GM21515 (cell line): ENCODE data around the gene CCDC174.
A peak's percentile ranks its signal among the peaks of the same experiment; 100 is the strongest.

Source experiments
- ATAC-seq: cut with Tn5 transposase; IDR thresholded peaks from one replicate; pipeline ENCODE4 v1.9.1; 2021; ENCODE audit not compliant: unreplicated experiment

The CCDC174 gene

DNA sequence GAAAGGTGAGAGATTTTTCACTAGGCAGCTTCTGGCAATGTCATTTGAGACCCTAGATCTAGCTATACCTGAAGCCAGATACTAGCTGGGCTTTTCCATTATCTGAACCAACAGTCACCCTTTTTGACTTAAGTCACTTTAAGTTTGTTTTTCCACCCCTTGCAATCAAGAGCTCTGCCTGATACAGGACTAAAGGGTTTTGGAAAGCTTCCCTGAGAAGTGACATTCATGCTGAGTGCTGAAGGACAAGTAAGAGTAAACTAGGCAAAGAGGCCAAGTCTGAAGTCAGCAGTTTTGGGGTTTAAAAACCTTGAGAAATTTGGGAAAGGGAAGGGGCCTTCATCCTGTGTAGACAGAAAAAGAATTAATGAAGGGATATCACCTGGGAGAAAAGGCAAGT, 27.1 kb upstream of the CCDC174 start:
- ATAC-seq = no peak

DNA sequence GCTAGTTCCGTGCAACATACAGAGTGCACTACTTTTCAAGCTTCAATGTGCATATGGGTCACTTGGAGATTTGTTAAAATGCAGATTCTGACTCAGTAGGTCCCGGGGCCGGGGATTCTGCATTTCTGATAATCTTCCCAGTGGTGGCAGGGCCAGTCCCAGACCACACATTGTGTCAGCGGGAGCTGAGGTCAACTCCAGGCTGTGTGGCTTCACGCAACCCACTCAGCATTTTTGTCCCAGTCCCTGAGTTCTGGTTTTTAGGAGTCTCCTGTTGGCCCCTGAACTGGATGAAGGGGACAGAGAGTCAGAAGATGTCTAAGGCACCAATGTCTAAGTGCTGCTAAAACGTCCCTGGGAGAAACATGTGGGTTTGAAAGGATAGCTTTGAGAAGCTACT, 26.1 kb upstream of the CCDC174 start:
- no peak for ATAC-seq

GRCh38 chr3:14627815-14628214, 23.7 kb upstream of the CCDC174 start:
- no peak for ATAC-seq

DNA sequence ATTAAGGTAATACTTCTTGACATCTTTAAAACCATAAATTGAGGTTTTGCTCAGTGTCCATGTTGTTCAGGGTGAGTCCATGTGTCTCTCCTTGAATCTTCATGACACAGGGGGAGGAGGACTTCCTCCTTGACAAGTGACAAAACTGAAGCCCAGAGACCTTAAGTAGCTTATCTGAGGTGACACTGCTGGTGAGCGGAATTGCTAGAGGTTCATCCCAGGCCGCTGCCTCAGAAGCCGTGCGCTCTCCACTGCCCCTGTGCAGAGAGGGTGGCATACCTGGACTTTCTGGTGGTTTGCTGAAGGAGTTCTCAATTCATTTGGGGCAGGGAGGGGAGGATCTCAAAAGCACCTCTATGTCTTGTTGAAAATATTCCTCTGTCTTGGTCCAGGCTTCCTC, 23.2 kb upstream of the CCDC174 start:
- ATAC-seq = no peak

DNA sequence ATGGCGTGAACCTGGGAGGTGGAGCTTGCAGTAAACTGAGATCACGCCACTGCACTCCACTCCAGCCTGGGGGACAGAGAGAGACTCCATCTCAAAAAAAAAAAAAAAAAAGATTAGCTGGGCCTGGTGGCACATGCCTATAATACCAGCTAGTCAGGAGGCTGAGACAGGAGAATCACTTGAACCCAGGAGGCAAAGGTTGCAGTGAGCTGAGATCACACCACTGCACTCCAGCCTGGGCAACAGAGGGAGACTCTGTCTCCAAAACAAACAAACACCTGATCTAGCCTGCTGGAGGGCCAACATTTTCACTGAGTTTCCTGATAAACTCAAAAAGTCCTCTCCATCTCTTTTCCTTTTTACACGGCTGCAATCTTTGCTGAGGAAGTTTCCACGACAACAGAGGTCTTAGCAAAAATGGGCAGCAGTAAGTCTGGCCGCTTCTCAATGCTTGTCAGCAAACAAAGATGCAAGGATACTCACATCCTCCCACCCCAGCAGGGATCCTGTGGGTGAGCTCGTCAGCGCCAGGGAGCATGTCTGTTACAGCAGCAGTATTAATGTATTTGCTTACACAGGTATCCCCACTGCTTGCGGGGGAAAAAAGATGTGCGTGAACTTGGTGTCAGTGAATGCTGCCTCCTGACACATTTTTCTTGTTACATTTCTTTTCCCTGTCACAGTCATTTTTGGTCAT, 21.0 kb upstream of the CCDC174 start:
- no peak for ATAC-seq

GRCh38 chr3:14631101-14631497, 20.5 kb upstream of the CCDC174 start:
- ATAC-seq = no peak

DNA sequence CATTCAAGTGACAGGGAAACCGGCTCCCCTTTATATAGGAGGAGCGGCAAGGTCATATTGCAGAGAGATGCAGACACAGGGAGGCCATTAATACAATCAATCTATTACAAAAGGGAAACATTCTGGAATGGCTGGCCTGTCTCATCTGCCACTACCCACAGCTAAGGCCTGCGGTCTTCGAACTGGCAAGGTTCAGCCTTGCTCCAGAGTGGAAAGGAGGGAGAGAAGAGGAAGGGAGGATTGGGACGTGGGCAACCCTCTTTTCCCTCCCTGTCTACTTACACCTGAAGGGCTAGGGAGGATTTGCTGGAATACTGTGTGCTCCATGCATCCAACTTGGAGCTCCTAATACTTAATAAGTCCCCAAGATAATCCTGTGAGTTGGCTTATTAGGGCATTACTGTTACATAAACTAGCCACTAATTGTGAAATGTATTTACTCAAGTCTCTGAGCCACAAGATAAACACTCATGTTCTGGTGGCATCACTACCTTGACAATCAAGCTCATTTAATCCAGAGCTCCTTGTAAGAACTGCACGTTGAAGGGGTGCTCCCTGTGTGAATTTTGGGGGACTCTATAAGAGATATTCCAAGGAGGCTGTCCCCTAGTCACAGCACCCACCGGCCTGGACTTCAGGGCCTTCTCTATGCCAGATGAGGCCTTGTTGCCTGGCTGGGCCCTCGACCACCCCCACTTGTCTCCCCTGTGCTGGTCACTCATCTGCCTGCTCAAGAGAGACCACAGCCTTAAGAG, 19.7 kb upstream of the CCDC174 start:
- ATAC-seq = no peak

- ATAC-seq = no peak
Measured at GRCh38 chr3:14632442-14632930, 19.1 kb upstream of the CCDC174 start.

- no peak for ATAC-seq
Measured at GRCh38 chr3:14633417-14633816, 18.1 kb upstream of the CCDC174 start.

GRCh38 chr3:14633819-14634424, 17.6 kb upstream of the CCDC174 start:
- ATAC-seq = peak; percentile 64

DNA sequence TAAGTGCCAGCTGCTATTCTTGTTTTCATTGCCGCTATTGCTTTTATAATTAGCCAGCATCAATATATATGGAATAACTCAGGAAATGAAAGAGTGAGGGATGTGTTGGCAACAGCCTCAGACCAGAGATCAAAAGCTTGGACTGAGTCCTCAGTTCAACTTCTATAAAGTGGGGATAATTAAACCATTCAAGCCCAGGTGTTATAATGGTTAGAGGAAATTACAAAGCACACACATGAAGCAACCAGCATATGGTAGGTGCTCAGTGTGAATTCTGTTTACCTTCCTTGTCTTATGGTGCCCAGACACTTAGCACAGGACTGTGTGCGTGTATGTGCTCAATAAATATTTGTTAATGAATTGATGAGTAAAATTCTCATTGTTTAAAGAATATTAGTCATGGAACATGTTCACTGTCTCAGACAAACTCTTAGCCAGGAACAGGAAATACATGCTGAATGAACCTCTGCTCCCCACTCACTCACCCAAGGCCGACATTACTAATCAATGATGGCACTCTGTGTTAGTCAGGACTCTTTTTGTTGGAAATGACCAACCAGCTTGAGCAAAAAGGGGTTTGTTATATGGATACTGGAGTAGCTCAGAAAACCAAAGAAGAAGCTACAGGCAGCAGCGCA, 16.7 kb upstream of the CCDC174 start:
- no peak for ATAC-seq

- no peak for ATAC-seq
Measured at GRCh38 chr3:14636496-14637087, 15.0 kb upstream of the CCDC174 start.

DNA sequence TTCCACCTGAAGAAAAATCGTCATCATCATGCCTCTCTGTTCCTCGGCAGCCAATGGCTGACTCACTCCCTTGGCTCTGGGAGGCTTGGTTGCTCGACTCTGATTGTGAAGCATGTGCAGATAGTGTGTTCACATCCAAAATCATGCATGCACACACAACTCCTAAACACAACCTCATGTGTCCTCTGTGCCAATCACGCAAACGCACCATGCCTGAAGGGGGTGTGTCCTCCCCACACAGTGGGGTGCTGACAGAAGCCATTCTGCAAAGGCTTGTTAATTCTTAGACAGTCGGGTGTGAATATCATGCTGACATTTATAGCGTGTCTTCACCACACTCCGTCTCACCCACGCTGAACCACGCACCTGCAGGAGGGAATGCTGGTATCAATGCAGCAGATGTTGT, 11.4 kb upstream of the CCDC174 start:
- ATAC-seq = no peak

GRCh38 chr3:14640734-14641133, 10.8 kb upstream of the CCDC174 start:
- no peak for ATAC-seq

- ATAC-seq = no peak
Measured at GRCh38 chr3:14641346-14641745, 10.2 kb upstream of the CCDC174 start.

DNA sequence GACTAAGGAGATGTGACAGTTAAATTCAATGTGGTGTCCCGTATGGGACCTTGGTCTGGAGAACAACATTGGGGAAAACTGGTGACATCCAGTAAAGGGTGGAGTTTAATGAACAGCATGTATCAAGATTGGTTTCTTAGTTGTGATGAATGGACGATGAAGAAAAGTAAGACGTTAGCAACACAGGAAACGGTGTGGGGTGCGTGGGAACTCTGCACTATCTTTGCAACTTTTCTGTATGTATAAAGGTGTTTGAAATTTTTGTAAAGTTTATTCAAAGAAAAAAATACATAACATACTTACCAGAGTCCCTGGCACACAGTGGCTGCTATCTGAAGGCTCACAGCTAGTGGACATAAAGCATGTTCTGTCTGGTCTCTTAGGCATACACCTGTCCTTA, 6.1 kb upstream of the CCDC174 start:
- ATAC-seq = no peak

DNA sequence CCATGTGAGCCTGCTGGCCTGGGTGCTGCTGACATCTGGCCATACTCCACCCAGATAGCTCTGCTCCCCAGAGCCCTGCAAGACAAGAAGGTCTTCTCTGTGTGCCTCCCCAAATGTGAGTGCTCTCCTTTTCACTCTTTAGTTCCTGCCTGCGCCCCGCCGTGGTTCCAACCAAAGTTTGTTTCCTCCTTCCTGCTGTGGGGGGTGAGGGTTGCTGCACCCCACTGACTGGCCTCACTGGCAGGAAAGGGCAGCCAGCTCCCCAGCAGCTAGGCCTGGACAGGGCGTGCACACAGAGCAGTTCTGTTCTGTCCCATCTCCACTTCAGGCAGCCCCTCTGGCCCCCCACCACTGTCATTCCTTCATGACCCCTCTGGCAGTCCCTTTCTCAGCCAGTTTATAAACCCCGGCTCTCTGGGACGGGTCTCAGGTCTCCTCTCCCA, 5.4 kb upstream of the CCDC174 start:
- ATAC-seq = no peak

- ATAC-seq = no peak
Measured at GRCh38 chr3:14646589-14647413, 4.8 kb upstream of the CCDC174 start.

GRCh38 chr3:14647976-14648955, 3.3 kb upstream of the CCDC174 start:
- ATAC-seq = no peak
